Medulla oblongata (tissue), 1 donor: ENCODE measurements around the gene RUNX2.

Experiments
- DNase-seq: peaks from one replicate; pipeline ENCODE4 v3.0.0-alpha.2; 2015; ENCODE audit errors: extremely low spot score

Gene RUNX2

DNA sequence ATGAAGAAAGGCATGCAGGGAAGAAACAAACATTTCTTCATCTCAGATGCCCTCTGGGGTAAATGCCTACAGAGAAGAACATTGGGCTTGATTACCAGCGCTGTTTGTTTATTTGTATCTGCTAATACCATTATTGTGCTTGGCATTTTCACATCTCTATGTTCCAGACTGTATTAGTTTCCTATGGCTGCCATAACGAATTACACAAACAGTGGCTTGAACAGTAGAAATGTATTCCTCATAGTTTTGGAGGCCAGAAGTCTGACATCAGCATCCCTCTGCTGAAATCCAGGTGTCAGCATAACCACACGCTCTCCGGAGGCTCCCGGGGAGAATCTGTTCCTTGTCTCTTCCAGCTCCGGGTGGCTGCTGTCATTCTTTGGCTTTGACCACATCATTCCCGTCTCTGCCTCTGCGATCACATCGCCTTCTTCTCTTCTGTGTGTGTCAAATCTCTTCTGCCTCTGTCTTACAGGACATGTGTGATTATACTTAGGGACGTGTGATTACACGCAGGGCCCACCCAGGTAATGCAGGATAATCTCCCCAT is 291.2 kb downstream of the RUNX2 start:
- DNase-seq: no peak

DNA sequence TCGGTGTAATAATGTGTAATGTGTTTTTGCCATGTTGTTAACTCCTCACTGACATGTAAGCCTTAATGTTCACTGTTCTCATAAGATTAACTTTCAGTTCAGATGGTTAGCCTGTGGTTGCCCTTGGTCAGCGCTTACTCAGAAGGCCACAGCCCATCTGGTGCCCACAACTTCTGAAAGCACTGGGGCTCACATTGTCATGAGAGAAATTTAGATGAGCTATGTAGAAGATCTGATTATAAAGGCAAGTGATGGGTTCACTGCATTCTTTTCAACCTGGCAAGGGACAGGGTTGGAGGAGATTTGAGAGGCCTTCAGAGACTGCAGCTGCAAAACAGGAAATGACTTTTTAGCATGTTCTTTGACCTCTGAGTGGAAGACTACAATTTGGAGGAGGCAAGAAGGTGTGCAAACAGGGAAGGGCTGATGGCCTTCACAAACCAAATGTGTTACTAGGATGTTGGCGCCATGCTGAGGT is 291.9 kb downstream of the RUNX2 start:
- DNase-seq: no peak

DNA sequence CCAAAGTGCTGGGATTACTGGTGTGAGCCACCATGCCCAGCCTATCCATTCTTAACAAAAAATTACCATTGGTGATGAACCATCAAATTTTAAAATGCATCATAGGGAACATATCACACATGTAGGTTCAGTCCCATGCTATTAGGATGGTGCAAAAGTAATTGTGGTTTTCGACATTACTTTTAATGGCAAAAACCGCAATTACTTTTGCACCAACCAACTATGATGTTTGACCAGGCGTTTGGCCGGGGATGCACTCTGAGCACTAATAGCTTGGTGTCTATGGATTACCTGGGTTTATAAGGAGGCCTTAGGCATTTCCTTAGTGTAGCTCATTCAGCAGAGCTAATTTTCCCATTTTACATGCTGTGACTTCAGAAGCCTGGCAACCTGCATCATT is 296.1 kb downstream of the RUNX2 start:
- no peak for DNase-seq

DNA sequence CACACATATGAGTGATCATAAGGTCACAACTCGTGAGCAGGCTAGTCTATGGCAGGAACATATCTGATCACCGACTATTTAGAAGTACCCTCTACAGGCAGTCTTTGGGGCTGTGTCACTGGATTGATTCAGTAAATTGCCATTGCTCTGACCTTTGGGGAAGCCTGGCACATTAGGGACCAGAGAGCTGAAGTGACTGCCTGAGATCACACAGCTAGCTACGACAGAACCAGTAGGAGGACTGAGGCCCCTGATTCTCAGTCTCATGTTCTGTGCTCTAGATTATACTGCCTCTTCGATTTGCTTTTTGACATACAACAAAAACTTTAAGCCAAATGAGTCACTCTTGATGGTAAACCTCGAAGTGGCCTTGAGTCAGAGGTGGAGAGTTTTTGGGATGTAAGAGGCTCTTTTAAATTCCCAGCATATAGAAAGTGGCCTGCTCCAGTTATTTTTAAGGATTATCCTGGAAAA is 297.1 kb downstream of the RUNX2 start:
- no peak for DNase-seq

DNA sequence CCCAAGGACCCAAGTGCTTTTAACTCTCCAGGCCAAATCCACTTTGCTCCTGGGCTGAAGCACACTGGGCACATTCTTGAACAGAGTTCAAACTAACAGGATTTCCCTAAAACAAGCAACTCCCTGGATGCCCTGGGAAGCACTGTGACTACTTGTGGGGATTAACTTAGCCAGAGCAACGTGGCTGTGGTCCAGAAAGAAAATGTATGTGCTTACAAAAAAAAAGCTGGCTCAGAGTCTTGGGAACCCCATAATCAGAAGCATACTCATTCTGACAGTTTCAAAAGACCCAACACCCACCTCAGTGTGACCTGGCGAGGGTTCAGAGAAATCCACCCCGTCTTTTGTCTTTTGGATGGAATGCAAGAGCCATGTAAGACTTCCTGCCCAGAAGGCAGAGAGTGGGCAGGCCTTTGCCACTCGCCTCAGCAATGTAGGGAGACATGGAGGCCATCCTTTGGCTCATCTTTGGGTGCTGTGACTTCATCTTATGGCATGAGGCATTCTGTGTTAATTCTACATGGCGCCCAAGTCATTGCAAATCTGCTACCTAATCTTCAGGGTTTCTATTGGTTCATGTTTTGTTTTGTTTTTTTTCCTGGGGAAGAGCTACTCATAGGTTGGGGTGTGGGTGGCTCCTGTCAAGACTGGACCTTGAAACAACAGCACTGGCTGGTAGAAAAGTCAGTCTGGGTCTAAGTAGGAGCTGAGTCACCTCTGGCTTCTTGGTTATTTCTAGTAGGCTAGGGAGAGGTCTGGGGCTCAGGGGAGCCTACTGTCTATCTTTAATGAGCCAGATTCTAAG is 298.2 kb downstream of the RUNX2 start:
- DNase-seq: no peak

DNA sequence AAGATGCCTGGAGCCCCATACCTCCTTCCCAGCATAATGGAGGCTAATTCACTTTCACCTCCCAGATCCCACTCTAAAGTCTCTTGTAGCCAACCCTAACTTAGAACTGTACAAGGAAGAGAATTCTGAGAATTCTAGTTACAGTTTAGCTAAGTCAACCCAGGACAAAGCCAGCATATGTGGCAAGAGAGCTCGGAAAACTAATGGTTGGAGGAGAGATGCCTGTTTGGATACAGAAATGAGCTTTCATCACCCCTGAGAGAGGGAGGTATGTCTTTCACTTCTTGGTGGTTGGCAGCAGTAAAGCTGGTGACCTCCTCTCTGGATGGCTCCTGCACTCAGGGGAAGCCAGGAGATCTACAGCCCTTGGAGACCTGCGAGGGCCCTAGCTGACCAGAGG is 302.2 kb downstream of the RUNX2 start:
- DNase-seq: no peak

DNA sequence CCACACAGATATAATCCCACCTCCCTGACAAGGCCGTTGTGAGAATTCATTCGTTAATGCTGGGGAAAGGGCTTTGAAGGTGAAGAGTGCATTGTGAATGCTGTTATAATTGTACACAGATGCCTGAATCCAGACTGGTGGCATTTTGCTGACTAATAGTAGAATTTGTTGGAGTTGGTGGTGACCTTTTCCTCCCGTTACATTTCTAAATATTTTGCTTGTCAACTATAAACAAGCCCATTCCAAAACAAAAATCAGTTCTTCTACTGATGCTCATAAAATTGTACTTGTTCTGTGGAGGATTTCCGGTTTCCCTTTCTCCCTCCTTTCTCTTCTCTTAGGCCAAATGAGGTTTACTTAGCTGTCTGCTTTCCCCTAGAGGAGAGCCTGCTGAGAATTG is 302.7 kb downstream of the RUNX2 start:
- no peak for DNase-seq

DNA sequence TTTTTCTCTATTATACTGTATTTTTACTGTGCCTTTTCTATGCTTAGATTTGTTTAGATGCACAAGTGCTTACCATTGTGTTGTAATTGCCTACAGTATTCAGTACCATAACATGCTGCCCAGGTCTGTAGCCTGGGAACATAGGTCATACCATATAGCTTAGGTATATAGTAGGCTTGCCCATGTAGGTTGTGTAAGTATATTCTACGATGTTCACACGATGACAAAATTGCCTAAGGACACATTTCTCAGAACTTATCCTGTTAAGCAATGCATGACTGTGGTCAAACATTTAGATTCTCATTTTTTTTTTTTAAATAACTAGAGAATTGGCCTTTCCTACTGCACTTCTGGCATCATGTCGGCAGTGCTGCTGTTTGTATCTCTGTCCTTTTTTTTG is 303.3 kb downstream of the RUNX2 start:
- DNase-seq: no peak

DNA sequence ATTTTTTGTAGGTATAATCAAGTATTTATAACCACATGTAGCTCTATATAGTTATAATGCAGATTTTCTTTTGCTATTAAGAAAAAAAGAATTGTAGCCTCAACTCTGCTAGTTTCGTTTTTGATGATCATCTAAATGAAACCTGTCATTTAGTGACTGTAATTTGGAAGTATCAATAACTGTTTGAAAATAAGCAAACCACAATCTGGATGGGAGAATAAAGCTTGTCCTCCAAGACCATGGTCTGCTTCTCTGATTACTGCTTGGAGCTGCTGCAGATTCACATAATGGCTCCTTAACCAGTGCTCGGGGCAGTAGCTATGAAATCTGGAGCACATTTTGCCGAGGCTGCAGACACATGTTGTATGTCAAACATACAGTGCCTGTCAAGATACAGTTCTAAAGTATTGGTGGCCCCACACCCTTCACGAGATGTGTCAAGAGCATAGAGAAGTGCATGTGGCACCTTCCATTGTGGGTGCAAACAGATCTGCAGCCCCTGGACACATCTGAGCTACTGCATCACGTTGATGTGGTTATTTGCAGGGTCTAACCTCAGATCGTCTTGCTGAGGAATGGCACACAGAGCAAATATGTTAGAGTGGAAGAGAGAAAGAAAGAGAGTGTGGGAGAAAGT is 305.3 kb downstream of the RUNX2 start:
- DNase-seq: no peak

DNA sequence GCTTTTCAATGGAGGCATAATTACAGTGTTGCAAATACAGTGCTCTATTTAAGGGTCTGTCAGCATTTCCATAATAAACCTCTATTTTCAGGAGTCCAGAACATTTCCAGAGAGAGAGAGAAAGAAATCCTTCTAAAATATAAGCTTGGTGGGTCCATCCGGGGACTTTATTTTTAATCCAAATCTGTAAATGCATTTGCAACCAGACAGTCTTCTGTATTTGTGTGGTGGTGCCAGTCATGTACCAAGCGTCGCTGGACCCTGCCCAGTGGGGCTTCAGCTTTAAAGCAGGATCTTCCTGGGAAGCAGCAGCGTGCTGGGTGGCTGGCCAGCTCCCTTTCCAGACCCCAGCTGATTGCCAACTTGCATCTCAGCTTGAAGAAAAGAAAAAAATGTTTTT is 306.1 kb downstream of the RUNX2 start:
- no peak for DNase-seq

DNA sequence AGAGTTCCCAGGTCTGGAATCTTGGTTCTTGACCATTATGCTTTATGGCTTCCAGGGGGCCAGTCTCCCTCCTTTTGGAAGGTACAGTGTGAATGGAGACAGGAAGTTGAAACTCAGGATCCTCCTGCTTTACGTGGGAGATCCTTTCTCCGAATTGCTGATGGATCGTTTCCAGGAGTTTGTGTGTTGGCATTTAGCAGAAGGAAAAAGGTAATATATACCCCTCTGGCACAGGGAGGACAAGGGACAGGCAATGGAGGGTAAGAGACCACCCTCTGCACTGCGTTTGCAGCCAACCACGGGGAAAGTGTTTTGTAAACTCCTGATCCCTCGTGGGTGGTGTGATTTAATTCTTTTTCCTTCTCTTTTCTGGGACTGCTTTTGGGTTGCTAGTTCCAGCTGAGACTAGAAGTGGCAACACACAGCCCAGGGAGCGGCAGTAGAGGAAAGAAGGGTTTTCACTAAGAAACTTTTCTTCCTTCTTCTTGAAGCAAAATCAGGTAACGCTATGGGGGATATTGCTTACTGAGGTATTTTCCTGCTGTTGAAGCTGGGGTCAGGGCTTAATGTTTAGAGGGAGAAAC is 307.2 kb downstream of the RUNX2 start:
- no peak for DNase-seq

DNA sequence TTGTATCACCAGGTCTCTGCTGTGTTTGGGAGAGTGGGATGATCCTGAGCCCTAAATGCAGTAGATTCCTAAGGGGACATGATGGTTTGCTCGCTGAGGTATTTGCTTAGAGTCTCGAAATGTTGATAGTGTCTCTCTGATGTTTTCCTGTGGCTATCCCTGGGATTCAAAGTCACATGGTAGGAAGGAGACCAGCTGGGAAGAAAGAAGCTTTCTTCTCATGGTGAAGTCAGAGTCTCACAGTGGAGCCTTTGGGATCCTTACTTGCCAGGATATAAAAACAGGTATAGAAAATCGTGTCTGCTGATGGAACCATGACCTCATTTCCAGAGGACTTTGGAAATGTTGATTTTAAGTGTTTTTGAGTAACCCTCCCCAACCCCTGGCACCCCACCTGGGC is 308.9 kb downstream of the RUNX2 start:
- no peak for DNase-seq

DNA sequence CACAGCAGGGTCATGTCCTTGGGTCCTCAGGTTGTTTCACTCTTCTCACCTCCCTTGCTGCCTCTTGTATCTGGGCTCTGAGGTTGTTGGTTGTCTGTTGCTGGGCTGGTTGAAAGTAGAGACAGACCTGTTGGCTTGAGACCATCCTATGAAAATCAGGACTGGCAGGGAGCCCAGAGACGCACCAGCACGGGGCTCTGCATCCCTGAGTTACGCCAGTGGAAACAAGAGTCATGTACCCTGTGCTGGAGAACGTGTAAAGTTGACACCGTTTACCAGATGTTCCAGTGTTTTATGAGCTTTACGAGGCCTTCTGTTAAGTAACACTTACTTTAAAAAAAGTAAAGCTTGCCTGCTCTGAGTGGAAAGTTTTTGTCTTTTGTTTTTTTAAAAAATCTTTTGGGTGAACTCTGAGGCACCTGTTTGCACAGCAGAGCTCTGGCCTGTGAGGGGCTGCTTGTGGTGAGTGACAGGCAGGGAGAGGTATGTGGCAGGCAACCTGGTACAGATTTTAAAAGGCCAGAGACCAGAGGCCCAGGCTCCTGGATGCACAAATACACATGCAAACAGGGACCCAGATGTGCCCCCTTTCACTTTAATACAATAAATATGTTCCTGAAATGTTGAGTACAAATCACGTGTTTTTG is 309.6 kb downstream of the RUNX2 start:
- DNase-seq: no peak

DNA sequence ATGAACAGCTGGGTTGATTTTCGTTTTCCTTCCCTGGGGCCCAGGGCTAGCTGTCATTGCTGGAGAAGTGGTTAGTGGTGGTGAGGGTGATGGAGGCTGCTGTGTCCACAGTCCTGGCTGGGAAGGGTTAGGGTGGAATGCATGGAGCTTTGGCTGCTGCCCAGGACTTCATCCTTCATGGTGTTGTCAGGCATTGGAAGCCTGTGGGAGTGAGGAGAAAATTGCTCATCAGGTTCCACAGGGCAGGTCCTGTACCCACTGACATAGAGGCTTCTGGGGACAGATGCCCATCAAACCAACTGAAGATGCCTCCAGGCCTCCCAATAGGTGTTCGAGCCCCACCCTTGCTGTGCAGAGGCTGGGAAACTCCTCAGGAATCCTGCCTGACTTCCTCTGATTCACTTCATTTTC is 312.0 kb downstream of the RUNX2 start:
- DNase-seq: no peak

DNA sequence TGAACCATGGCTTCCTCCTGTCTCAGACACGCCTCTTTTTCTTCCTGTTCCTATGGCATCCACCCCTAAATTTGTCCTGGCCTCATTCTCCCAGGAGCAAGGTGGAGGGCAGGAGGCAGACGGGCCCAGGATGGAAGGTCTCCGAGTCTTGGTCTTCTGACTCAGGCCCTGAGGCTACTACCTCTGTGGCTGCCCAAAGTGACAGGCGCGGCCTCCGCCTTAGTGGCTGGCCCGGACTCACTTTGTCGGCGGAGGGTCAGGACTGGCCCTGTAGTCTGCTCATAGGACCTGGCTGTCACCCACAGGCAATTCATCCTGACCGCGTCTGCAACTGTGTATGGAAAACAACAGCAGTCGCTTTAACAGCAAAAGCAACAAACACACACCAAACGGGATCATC is 312.7 kb downstream of the RUNX2 start:
- no peak for DNase-seq

DNA sequence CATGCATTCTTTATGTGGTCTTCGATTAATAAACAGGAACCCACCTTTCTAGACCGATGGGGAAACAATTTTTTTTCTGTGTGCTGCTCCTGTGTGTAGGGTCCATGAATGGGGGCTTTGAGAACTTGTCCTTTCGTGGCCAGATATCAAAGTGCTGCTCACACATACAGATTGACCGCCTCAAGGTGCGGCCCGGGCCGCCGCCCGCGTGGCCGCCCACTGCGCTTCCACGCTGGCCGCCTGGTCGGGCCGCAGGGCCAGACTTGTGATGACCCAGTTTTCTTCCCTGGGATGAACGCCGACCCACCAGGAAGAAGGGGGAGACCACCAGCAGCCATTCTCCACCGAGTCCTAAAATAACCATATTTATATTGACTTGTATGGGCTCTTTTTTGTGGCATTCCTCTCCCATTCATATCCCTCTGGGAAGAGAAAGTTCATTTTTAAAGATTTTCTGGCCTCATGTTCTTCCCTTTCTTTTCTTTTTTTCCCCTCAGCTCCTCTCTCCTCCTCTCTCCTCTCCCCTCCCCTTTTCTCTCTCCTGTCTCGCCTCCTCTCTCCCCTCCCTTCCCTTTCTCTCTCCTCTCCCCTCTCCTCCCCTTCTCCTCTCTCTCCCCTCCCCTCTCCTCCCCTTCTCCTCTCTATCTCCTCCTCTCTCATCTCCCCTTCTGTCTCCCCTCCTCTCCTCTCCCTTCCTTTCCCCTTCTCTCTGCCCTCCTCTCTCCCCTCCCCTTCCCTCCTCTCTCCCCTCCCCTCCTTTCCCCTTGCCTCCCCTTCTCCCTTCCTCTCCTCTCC is 314.4 kb downstream of the RUNX2 start:
- DNase-seq: no peak

DNA sequence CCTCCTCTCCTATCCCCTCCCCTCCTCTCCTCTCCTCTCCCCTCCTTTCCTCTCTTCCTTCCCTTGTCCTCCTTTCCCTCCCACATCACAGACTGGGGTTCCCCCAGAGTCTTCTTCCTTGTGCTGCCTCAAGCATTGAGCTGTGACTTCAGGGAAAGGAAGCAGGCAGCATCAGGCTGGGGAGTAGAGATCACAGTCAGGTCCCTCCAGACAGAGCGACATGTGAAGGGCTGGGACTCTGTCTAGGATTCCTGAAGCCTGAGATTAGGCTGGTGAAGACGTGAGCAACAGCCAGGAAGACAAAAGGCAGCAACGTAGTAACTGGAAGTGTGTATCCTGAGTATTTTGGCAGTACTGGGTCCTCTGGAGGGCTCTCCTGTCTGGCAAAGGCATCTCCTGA is 315.0 kb downstream of the RUNX2 start:
- DNase-seq: no peak

DNA sequence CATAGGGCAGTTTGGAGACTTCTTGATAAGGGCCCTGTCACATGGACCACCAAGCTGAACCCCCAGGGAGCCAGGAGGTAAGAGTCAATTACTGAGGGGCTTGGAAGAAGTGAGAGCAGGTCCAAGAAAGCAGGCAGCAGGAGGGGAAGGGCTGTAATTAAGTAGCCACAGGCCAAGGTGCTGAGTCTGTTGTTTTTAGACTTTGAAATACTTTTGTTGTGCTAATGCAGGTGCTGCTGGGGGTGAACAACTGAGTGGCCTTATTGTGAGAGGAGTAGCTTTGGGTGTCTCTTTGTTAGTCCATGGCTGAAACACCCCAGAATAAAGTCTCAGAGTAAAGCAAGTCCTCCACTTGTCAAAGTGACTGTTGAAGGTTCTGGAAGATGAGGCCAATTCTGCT is 316.6 kb downstream of the RUNX2 start:
- no peak for DNase-seq

DNA sequence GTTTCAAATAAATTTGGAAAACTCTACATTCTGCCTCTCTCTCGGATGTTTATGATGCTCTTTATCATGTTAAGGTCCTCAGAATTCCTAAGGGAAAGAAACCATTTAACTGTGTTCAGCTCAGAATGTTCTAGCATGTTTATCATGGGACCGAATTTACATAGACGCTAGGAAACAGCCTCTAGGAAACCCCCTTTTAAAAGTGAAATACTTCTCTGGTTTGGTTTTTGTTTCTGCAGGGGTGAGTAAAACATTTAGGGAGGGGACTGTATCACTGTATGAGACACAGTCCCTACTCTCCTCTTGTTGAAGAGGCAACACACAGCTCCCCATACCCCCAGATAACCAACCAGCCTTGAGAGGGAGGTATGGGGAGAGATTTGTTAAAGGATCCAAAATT is 317.2 kb downstream of the RUNX2 start:
- DNase-seq: no peak

DNA sequence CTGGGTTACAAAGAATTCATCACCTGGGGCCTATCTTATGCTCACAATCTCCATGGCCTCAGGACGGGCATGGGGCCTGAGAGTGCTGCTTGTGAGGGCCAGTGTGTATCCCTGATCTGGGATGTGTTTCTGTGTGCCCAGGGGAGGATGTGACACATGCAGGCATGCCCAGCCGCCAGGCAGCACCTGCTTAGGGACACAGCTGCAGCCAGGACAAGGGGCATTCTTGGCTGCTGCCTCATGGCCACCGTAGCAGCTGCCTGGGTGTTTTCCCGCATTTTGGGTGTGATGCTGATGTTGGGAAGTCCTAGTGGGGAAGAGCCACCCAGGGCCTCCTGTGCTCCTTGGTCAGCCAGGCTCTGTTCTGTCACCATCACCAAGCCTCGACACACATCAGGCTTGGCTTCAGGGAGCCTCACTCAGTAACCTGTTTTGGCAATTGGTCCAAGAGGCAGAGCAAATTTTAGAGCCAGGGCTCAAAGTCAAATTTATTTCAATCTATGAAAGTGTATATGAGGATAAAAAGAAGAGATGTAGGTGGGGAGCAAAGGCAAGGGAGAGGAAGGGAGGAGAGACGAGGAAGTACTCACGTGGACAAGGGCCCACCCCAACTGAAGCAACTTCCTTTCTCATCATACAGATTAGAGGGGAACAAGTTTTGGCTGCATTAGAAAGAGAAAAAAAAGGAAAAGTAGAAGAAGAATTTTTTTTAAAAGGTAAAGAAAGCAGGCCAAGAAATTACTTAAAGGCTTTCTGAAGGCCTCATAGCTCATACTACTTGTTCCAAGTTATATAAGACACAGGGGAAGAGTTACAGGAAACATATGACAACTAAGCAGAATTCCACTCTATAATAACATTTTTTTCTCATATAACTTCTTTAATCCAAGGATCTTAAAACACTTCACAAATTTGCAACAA is 319.5 kb downstream of the RUNX2 start:
- DNase-seq: peak; percentile 43
